ENCODE measurements around the gene EHD3.

The EHD3 gene

DNA sequence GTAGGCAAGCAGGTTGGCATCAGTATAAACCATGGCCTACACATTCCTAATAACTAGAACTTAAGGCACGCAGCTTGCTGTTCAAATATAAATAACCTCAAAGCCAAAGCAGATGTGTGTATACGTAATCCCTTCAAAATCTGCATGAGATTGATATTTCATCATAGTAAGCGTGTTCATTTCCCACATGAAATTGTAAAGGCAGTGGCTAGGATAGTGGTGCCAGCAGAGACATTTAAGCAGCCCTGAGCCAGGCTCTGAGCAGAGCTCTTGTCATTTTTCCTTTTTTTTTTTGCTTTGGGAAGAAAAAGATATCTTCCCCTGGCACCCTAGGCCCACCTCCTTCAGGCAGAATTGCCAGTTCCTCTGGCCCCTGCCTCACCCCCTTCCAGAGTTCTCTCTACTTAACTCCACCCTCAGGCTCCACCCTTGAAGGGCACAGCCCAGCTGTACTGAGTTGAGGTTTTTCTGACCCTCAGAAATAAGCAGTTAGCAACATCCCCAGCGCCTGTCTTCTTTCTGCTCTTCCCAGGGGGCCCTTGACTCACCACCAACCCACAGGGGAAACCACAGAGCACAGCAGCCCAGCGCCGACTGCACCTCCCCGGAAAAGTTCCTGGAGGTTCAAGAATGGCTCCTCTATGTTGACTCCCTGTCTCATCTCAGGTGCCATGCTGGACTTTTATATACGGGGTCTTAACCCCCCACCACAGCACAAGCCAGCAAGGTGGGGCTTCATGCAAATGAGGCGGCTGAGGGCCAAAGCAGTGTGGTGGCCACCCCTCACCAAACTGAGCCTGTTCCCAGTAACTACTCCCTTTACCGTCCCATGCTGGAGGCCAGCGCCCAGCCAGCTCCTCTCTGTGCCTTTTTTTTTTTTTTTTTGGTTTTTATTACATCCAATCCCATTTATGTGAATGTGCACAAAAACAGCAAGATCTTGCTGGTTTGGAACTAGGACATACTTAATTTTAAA, 84.7 kb downstream of the EHD3 start:
- Histone ChIP-seq H3K79me2 (ENCODE audit: insufficient read depth, low read length) (no peaks in the 10 kb centered on the region), H3K4me3 (ENCODE audit: low read depth, low read length, poor library complexity, severe bottlenecking) (no peak overlapping the region), H3K36me3 (ENCODE audit: insufficient read depth, low read length) (no peaks in the 10 kb centered on the region), H4K20me1 (ENCODE audit: insufficient read depth, low read length) (no peaks in the 10 kb centered on the region), H3K4me2 (ENCODE audit: low read length) (no peak overlapping the region), H3K9me3 (ENCODE audit: low read length) (no peaks in the 10 kb centered on the region), H2AFZ (ENCODE audit: low read length) (no peak overlapping the region), H3K9me2 (ENCODE audit: low read depth, low read length) (no peaks in the 10 kb centered on the region), H3K4me1 (ENCODE audit: insufficient read depth, low read length, severe bottlenecking) (no peaks in the 10 kb centered on the region), H3F3A (ENCODE audit: insufficient read depth, low read length) (no peaks in the 10 kb centered on the region), H3K27ac (ENCODE audit: low read depth, low read length, poor library complexity, severe bottlenecking) (no peak overlapping the region), H3K9ac (ENCODE audit: low read length) (no peak overlapping the region), H3K27me3 (ENCODE audit: insufficient read depth, low read length) (no peaks in the 10 kb centered on the region)
- TF ChIP-seq, protein P1, sequence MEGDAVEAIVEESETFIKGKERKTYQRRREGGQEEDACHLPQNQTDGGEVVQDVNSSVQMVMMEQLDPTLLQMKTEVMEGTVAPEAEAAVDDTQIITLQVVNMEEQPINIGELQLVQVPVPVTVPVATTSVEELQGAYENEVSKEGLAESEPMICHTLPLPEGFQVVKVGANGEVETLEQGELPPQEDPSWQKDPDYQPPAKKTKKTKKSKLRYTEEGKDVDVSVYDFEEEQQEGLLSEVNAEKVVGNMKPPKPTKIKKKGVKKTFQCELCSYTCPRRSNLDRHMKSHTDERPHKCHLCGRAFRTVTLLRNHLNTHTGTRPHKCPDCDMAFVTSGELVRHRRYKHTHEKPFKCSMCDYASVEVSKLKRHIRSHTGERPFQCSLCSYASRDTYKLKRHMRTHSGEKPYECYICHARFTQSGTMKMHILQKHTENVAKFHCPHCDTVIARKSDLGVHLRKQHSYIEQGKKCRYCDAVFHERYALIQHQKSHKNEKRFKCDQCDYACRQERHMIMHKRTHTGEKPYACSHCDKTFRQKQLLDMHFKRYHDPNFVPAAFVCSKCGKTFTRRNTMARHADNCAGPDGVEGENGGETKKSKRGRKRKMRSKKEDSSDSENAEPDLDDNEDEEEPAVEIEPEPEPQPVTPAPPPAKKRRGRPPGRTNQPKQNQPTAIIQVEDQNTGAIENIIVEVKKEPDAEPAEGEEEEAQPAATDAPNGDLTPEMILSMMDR (IDR thresholded peaks at IDR 0.05; ENCODE audit: low read length) = no peak
- no peak for TF ChIP-seq EZH2 (IDR thresholded peaks at IDR 0.05; ENCODE audit: borderline replicate concordance, low read length)

Measured in OCI-LY1 (cell line).